HL-60 (cell line): ENCODE results near the gene NTSR2.

Source experiments
- POLR2AphosphoS5 ChIP-seq: IDR thresholded peaks from 2 replicates; pipeline ENCODE4 v1.6.1; 2012; ENCODE audit warnings: low read depth
- TF ChIP-seq, protein P1 (sequence below): IDR thresholded peaks from one replicate; pipeline ENCODE4 v1.5.1; 2011; ENCODE audit warnings: low read length, control low read depth, inconsistent platforms; ENCODE audit not compliant: insufficient read depth

GRCh38 chr2:11681722-11682589 lies 12.0 kb upstream of the NTSR2 start:
- TF ChIP-seq, protein P1, sequence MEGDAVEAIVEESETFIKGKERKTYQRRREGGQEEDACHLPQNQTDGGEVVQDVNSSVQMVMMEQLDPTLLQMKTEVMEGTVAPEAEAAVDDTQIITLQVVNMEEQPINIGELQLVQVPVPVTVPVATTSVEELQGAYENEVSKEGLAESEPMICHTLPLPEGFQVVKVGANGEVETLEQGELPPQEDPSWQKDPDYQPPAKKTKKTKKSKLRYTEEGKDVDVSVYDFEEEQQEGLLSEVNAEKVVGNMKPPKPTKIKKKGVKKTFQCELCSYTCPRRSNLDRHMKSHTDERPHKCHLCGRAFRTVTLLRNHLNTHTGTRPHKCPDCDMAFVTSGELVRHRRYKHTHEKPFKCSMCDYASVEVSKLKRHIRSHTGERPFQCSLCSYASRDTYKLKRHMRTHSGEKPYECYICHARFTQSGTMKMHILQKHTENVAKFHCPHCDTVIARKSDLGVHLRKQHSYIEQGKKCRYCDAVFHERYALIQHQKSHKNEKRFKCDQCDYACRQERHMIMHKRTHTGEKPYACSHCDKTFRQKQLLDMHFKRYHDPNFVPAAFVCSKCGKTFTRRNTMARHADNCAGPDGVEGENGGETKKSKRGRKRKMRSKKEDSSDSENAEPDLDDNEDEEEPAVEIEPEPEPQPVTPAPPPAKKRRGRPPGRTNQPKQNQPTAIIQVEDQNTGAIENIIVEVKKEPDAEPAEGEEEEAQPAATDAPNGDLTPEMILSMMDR = peak; percentile 60
- TF ChIP-seq POLR2AphosphoS5 = no peak
